PC-9 (cell line): ENCODE measurements around the gene SALL1.

ENCODE experiments used
- CTCF ChIP-seq: fragments of 200-600 bp; sonication (generic); conservative IDR thresholded peaks from 2 replicates; pipeline ENCODE4 v1.6.1; 2017; ENCODE audit warnings: mixed run types, antibody characterized with exemption, mild to moderate bottlenecking, moderate library complexity
- EZH2 ChIP-seq: fragments of 200-600 bp; sonication (generic); IDR thresholded peaks from 2 replicates; pipeline ENCODE4 v1.8.0; 2017; ENCODE audit warnings: antibody characterized with exemption, low read depth

- TF ChIP-seq CTCF (no peak), EZH2 (no peak)
These were observed 24.0 kb upstream of the SALL1 start for GRCh38 chr16:51175081-51175480.
